Inflammatory macrophage treated with lipopolysaccharide for 4 hours (primary cell): ENCODE results near the gene PDK1.
"Not testable (repeated sequence)": the region's sequence is repeated elsewhere in the genome, so short reads cannot be mapped to it uniquely, and the experiment has no call there.

ENCODE experiments used
- DNase-seq: peaks from one replicate; pipeline ENCODE4 v3.0.0-alpha.2; 2020

The PDK1 gene

GRCh38 chr2:172555522-172556283 is at the start of gene PDK1:
Gene PDK1 (plus strand): TSS chr2:172556090. CDS start chr2:172556151, 61 bp downstream.
- DNase-seq = peak; percentile 93

DNA sequence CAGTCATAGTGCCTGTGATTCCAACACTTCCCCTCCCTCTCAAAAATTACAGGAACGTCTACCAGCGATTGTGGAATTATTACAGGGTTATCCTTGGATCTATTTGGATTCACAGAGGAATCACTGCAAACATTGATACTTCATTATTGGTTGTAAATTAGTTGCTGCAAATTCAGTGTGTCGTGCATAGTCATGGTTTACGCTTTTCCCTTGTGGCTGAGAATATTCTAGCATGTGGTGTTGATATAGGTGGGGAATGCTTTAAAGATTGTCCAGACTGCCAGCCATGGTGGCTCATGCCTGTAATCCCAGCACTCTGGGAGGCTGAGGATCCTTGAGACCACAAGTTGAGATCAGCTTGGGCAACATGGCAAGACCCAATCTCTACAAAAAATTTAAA is 48.7 kb upstream of the PDK1 start:
- no peak for DNase-seq

DNA sequence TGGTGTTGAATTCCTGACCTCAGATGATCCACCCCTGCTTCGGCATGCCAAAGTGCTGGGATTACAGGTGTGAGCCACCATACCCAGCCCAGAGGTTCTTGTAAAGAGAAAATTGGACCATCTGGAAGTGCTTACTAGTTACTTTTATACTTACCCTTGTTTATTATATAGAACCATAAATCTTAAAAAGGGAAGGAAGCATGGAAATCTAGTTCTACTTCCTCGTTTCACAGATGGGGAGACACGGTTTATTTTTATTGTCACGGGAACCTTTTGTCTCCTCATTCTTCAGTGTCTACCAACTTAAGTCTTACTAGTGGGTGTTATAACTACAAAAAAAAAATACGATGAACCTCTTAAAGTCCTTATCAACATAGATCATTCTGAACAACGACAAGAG is 45.8 kb upstream of the PDK1 start:
- peak; percentile 37 for DNase-seq

GRCh38 chr2:172510548-172510947 is 45.3 kb upstream of the PDK1 start:
- no peak for DNase-seq

- no peak for DNase-seq
Observed at GRCh38 chr2:172512810-172513523, 42.9 kb upstream of the PDK1 start.

DNA sequence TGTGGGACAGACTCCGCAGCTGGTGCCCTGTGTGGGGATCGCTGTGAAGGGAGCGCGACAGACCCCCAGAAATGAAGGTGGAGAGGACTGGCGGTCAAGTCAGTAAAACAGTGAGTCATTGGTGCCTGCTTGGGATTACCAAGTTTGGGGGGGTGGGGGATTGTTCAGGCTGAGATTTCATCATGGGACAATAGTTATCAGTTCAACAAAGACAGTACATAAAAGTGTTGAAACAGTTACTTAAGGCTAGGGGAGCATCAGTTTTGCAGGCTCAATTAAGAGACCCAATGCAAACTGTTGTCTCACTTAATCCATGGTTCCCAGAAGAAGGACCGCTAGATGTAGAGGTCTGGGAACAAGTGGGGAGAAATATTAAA is 42.4 kb upstream of the PDK1 start:
- DNase-seq = no peak

DNA sequence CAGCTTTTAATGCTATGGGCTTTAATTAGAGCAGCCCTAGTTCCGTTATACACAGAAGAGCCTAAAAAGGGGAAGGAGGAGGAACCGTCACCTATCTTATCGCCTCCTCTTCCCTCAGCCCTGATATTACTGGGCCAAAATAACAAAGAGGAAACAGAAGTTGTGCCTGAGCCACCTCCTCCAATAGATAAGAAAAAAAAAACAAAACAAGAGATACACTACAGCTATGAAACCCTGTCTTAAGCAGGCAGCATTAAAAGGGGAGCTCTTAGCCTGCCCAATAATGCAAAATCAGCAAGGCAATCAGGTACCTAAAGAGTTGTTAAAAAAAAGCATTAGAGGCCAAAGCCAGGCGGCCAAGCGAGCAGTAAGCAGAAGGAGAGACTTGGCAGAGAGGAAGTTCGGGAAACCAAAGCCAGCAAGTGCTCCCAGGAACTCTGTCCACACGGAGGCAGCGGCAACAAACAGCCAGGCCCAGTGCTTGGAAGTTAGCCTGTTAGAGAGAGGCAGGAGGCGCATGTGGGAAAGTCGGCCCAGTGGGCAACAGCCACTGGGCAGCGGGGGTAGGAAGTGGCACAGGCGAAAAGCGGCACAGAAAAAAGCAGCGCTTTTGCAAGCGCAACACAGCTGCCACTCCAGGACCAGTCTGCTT is 41.8 kb upstream of the PDK1 start:
- DNase-seq = no peak

DNA sequence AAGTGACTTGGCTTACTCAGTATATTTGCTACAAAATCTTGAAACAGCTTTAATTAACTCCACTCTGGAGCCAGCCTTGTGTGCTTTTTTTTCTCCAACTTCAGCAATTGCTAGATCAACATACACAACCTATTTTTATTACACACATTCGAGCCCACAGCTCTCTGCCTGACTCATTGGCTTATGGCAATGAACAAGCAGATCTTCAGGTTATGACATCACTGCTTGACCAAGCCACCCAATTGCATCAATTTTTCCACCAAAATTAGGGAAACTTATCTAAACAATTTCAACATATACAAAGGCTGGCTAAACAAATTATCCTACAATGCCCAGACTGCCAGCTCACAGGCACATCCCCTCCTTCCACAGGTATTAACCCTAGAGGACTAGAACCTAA is 39.6 kb upstream of the PDK1 start:
- DNase-seq = peak; percentile 95

DNA sequence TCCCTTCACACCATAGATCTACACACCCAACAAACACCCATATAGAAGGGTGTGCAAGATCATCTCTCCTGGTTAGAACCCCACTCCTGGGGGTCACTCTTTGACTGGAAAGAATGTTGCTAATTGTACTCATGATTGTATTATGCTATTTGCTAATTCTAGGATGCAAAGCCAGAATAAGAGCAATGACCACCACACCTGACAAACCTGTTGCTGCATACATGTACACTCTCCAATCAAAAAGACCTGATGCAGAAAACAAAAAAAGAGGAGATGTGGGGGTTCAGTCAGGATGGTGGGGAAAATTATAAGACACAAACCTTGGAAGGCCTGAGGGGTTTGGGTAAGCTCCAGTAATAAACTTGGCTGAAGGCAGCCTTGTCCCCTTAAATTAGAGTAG is 36.9 kb upstream of the PDK1 start:
- no peak for DNase-seq

- no peak for DNase-seq
Observed at GRCh38 chr2:172525601-172526000, 30.3 kb upstream of the PDK1 start.

GRCh38 chr2:172531309-172531708 is 24.6 kb upstream of the PDK1 start:
- no peak for DNase-seq

- DNase-seq = not testable (repeated sequence)
Observed at GRCh38 chr2:172532461-172532860, 23.4 kb upstream of the PDK1 start.

DNA sequence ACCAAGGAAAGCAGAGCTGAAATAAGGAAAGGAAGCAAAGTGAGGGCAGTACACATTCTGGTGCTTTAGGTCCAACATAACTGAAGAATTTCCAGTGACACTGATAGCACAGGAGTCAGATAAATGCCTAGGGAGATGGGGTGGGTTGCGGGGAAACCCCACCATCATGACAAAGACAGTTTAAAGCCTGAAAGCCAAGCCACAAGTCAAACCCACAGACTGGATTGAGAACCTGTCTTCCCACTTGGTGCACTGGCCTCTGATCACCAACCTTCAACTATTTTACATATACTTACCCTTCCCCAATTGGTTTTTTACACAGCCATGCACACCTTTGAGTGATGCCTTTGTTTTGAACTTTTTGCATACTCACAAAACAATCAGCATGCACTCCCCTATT is 22.2 kb upstream of the PDK1 start:
- no peak for DNase-seq

DNA sequence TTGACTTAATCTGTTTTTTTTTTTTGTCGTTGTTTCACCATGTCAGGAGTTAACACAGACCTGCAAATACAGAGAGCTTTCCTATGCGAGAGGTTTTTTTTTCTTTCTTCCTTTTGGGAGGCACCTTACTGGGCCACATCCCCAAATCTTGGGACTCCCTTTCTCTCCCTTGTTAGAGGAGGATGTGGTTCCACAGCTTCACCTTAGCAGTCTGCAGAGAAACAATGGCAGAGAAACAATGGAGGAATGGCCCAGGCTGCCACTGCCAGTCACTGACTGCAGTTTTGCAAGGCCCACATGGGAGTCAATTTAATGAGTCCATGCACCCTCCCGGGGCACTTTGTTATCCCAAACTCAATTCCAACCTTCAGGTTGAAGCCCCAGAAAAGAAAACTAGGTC is 20.8 kb upstream of the PDK1 start:
- DNase-seq = no peak

GRCh38 chr2:172537851-172538250 is 18.0 kb upstream of the PDK1 start:
- DNase-seq = not testable (repeated sequence)

GRCh38 chr2:172539767-172540166 is 16.1 kb upstream of the PDK1 start:
- no peak for DNase-seq

- DNase-seq = no peak
Observed at GRCh38 chr2:172540421-172540820, 15.5 kb upstream of the PDK1 start.

DNA sequence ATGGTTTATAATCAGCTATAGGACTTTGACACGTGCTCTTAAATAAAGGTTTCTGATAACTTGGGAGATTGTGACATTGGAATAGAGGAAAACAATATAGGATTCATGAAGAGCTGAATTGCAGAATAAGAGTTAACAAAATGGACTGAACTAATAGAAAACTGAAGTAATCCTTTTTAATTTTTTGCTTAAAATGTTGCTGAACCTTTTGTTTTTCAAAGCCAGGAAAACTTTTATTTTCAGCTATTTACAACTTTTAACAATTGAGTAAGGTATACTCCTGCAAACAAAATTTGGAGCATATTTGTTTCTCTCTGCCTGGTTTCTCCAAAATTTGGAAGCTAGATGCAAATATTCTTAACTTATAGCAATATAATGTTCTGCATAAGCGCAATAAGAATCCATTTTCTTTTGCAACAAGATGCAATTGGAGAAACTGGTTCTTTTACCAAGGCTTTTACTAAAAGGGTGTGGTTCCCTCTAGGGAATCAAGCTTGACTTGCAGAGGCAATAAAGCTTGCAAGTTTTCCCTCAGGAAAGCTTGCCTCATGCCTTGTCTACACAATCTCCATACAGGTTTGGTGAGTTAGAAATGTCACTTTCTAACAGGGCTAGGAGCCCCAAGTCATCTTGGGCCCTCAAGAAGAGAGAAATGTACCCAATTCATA is 10.3 kb upstream of the PDK1 start:
- no peak for DNase-seq

DNA sequence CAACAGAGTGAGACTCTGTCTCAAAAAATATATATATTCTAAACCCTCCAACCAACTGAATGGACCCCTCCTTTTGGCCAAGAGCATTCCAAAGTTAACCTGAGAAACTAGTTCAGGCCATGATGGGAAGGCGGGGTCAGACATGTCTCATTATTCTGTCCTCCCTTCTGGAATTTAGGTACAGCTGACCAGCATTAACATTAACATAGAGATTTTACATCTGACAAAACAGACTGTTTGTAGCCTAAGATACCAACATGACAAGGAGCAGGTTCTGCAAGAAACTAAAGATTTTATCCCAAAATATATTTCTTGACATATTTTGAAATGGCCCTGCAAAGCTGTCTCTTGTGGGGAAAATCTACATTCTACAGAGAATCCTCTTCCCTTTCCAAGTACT is 6.8 kb upstream of the PDK1 start:
- DNase-seq = no peak

- not testable (repeated sequence) for DNase-seq
Observed at GRCh38 chr2:172549802-172550201, 6.1 kb upstream of the PDK1 start.

GRCh38 chr2:172550419-172550818 is 5.5 kb upstream of the PDK1 start:
- no peak for DNase-seq

DNA sequence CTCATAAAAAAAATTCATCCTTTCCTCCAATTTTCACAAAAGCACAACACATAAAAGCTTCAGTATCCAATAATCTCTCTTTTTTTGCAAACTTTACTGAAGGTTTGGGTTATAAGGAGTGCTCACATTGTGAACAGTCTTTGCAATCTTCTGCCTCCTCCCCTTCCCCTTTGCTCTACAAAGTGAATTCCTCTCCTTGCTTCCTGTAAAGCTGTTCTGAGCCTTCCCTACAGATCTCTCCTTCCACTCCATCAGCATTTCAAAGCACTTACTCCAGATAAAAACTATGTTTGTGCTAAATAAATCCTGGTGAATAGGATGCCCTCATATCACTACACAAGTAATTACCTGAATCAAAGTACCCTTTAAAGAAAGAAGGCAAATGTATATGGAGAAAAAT is 4.6 kb upstream of the PDK1 start:
- no peak for DNase-seq

DNA sequence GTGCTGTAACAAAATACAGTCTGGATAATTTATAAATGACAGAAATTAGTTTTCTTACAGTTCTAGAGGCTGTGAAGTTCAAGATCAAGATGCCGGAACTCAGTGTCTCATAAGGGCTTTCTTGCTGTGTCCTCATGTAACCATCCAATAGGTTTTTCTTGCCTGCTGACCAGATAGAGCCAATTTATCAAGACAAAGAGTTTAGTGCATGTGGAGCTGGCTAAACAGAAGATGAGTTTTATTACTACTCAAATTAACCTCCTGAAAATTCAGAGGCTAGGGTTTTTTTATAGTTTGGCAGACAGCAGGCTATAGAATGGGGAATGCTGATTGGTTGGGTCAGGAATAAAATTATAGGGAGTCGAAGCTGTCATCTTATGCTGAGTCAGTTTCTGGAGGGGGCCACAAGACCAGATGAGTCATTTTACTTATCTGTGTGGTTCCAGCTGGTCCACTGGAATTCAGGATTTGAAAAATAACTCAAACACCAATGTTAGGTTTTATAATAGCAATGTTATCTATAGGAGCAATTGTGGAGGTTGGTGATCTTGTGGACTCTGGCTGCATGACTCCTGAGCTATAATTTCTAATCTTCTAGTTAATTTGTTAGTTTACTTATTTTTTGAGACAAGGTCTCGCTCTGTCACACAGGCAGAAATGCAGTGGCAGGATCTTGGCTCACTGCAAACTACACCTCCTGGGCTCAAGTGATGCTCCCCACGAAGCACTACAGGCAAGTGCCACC is 3.2 kb upstream of the PDK1 start:
- peak; percentile 44 for DNase-seq
